GM21529 (cell line): ENCODE results near the gene PCOLCE2.
"Not testable (repeated sequence)": the region's sequence is repeated elsewhere in the genome, so short reads cannot be mapped to it uniquely, and the experiment has no call there.

Experiments used
- ATAC-seq: cut with Tn5 transposase; IDR thresholded peaks from one replicate; pipeline ENCODE4 v1.9.1; 2021; ENCODE audit not compliant: unreplicated experiment

The PCOLCE2 gene

GRCh38 chr3:142875099-142875498 lies 13.8 kb downstream of the PCOLCE2 start:
- no peak for ATAC-seq

- ATAC-seq: not testable (repeated sequence)
Measured at GRCh38 chr3:142868382-142868781, 20.5 kb downstream of the PCOLCE2 start.

- no peak for ATAC-seq
Measured at GRCh38 chr3:142866841-142867631, 21.8 kb downstream of the PCOLCE2 start.

DNA sequence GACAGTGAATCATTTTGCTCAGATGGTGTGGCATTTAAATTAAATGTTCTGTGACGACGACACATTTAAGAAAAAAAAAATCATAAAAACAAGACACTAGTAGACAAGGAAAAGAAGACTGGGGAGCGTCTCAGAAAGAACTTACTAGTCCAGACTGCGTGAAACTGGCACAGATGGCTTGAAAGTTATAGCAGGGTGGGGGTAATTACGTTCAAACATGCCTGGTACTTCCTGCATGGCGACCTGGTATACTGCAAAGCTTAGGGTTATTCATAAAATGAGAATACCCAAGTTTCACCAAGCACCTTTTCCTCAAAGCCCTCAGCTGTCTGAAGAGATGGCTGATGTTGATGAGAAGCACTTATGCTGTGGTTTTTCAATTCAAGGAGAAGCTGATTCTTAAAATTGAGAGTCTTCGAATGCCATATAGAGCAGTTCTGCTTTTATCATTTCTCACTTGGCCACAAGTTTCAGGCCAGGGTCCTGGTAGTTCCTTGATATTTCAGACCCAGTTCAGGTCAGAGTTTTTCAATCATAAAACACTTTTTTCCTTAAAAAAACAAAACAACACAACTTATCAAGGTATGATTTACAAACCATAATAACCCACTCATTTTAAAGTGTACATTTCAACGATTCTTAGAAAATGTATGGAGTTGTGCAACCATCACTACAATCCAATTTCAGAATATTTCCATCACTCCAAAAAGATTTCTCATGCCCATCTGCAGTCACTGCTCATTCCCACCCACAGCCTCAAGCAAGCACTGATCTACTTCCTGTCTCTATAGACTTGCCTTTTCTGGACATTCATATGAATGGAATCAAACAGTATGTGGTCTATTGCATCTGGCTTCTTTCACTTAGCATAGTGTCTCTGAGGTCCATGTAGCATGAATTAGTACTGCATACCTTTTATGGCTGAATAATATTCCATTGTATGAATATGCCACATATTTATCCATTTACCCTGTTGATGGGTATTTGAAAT lies 24.7 kb downstream of the PCOLCE2 start:
- no peak for ATAC-seq

DNA sequence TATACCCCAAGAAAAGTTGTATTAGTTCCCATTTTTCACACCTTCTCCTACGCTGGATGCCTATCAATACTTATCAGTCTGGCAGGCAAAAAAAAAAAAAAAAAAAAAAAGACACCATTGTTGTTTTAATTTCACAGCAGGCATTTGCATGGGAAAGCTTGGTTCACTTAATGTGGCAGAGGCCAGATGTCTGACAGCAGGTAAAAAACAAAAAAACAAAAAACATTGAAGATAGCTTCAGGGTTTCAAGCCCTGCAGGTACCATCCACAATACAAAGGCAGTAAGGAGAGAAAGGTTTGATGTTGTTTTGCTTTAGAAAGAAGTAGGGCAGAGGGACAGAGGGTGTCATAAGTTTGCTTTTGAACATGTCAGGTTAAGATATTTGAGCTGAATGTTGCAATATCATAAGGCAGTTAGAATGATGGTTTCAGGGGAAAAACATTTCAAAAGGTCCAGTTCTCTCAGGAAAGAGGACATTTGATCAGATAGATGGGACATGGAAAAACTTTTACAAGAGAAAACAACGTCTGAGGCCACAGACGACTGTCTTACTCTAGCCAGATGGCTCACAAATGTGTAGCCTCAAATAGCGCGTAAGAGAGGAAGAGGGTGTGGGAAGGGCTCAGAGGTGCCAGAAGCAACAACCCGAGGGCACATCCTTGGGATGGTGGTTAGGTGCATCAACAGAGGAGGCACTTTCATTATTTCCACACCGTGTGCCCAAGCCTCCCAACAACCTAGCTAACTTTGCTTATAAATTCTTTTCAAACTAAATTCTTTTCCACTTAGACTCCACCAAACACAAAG lies 25.7 kb downstream of the PCOLCE2 start:
- no peak for ATAC-seq

GRCh38 chr3:142861926-142862325 lies 27.0 kb downstream of the PCOLCE2 start:
- ATAC-seq: no peak

DNA sequence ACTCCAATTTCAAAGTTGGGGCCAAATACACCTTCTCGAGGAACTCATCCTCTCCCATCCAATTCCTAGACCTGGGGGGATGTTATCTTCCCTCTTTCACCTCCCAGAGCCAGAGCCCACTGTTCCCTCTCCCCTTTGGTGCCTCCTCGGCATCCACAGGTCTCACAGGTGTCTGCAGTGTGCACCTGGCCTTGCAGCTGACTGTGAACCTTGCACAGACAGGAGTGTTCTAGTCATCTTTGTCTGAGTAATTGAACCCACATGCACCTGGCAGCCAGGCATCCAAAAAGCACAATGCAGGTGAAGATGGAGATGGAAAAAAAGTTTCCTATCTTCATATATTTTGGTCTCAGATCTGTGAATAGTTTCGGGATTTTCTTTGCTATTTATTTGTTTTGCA lies 30.8 kb downstream of the PCOLCE2 start:
- ATAC-seq: no peak

GRCh38 chr3:142857056-142857455 lies 31.8 kb downstream of the PCOLCE2 start:
- no peak for ATAC-seq

DNA sequence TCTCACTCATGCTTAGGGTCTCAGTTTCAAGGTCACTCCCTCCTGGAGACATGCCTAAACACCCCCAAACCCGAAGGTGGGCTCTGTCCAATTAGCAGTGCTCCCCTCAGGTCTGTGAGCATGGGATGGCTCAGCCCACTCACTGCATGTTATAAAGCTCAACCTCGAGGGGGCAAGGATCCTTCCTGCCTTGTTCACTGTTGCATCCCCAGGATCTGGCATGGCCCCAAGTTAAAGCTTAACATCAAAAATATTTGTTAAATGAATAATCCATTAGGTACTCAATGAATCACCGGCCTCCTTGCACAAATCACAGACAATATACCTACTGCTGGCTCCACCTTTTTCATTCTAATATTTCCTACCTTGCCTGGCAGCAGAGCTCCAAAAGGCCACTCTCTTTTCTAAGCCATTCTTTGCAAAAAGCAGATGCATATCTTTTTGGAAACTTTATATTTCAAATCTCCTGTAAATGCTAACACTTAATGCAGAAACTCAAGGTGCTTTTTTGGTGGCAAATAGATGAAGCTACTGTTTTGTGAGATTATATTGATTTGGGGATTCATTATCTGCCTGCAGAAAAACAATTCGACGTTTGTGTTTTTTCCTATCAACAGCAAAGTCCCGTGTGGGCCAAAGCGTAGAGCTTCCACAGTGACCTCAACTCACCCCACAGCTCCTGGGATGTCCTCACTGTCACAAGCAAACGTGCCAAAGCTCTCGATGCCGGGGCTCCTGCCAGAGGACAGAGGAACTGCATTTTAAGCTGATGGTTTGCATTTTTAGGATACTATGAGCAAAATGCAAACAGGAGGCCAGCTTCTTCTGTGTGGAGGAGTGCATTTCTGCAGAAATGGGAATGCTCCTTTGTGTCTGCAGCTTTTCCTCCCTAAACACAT lies 35.4 kb downstream of the PCOLCE2 start:
- no peak for ATAC-seq

- no peak for ATAC-seq
Measured at GRCh38 chr3:142852009-142852408, 36.9 kb downstream of the PCOLCE2 start.

DNA sequence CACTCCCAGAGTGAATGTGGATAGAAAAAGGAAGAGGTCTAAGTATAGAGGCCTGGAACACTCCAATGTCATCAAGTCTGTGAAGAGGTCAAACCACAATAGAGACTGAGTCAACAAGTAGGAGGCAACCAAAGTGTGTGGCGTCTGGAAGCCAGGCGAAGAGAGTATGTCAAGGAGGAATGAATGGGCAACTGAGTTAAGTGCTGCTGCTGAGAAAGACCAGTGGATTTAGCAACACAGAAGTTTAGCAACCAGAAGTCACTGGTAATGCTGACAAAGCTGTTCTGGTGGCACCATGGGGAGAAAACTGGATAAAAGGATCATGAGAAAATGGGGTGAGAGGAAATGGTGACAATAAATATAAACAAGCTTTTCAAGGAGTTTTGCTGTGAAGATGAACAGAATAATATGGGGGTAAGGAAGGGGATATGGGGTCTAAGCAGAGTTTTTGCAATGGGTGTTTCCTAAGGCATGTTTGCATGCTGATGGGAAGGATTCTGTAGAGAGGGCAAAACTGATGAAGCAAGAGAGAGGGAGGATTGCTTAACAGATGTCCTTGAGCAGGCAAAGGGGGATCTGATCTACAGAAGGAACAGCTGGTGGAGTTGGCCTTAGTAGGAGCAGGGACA lies 38.4 kb downstream of the PCOLCE2 start:
- no peak for ATAC-seq

DNA sequence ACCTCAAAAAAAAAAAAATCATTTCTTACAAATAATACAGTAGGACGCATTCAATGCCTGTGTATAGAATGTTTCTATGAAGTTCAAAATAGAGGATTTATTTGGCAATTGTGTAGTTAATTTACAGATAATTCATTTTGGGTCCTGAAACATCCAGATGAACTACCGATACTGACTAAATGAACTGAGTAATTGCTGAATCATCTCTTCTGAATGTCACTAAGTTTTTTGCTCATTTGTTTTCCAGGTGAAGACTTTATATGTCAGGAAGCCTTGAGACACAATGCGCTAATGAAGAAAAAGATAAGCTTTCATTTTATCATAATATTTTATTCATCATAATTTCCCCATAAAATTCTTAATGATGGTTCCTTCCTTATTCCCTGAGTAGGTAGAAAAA lies 39.7 kb downstream of the PCOLCE2 start:
- ATAC-seq: no peak

GRCh38 chr3:142846779-142847577 lies 41.9 kb downstream of the PCOLCE2 start:
- no peak for ATAC-seq

DNA sequence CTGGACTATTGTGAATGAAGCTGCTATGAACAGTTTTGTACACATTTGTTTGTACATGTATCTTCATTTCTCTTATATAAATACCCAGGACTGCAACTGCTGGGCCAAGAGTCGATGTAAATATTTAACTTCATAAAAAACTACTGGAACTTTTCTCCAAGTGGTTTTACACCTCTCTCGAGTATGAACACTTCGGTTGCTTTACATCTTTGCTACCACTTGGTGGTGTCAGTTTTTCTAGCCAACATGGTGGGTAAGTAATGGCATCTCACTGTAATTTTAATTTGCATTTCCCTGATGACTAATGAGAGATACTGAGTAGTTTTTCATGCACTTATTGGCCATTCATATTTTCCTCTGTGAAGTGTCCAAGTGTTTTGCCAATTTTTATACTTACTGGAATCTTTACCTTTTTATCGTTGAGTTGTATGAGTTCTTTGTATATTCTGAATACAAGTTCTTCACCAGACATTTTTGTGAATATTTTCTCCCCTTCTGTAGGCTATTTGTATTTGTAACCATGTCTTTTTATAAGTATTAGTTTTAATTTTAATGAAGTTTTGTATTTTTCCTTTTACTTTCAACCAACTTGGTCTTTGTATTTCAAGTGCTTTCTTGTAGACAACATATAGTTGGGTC lies 44.4 kb downstream of the PCOLCE2 start:
- no peak for ATAC-seq

DNA sequence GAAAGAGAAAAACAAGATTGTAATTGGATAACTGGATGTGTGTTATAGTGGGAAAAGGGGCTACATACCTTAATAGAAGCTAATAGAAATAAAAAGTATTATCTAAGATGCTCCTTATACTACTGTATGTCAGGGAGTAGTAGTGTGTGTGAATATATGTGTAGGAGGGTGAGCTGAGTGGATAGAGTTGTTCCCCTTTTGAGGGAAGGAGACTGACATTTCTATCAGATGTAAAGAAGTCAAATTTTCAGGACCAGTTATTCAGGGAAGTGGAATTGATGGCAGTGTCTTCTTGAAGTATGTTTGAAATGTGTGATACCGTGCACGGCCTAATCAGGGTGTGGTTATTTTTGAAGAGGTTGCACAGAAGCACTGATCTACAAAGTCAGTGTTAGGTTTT lies 49.1 kb downstream of the PCOLCE2 start:
- ATAC-seq: no peak

DNA sequence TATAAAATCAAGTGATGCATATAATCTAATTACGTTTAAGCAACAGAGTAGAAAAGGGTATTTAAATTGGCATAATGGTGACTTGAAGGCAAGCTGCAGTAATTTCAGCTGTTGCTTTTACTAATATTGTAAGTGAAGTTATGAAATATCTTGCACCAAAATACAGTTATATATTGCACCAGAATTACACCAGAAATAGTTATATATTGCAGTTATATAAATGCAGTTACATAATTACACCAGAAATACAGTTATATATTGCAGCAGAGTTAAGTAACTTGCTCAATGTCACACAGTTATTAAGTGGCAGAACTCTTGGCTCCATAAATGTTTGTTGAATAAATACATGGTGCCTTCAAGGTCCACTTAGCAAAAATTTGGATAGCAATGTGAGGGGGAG lies 51.4 kb downstream of the PCOLCE2 start:
- ATAC-seq: no peak

DNA sequence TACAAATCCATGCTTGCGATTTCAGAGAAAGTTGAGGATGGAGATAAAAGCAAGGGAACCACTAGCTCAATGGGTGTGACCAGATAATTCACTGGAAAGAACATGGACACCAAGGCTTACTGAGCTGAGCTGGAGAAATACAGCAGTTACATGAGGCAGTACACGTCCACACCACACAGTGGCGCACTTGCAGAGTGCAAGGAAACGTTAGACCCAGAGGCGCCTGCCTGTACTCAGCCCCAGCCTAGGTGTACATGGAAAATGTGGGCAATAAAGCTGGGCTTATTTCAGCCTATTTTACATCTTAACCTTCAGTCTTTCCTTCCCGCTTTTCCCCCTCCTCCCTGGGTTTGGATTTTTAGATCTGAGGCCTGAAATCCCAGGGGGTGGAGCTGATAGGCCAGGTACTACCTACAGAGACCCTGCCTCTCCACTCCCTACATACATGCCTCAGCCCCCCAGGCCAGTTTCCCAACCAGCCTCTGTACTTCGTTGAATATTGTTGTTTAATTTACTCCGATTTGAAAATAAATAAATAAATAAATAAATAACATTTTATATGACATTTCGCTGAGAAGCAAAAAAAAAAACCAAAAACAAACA lies 60.1 kb downstream of the PCOLCE2 start:
- peak; percentile 99 for ATAC-seq

DNA sequence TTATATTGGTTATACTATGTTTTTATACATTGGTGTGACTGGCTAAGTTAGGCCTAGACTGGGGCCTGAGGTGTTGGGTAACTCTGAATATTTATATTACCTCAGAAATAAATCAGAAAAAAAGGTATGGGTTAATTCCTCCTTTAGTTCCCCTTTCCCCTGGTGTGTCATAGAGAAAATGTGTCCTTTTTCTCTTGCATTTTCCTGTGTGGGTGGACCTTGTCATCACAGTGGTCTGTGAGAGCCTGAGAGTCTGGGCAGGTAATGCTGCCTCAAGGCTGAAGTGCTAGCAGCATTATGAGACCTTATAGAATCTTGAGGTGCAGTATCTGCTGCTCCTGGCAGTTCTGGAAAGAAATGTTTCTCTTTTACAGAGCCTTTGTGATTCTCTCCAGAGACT lies 69.7 kb downstream of the PCOLCE2 start:
- ATAC-seq: no peak
